ENCODE measurements around the gene NRL. TPM values are rescaled to one million over a fixed set of nuclear protein-coding genes. Genes with fewer than 3 reads are reported as not detected.

The NRL gene
- total and polyA plus RNA-seq, 2 donors (not counting 3 experiments of a cell fraction or from before 2014, with no cell fraction given): 0.71 to 1.1 TPM

- no peaks in the 10 kb centered on the region for H3K9me1 ChIP-seq (replicated peaks; ENCODE audit: control insufficient read depth, extremely low read depth, insufficient read depth, low read length)
- ChIA-PET CTCF (interaction anchor here (9.6 to 11.7 kb wide), 2 partner anchors 10 to 43 kb away, joined by 126 to 420 read pairs; no protein-coding TSS in a partner anchor), POLR2A (no interaction called here)
- no peak for DNase-seq (ENCODE audit: low read depth, low spot score)
- H3K4me1 ChIP-seq (ENCODE audit: control insufficient read depth, extremely low read depth, insufficient read depth, low read length): peaks cover 9% of the 10 kb centered on the region
- H3K27me3 ChIP-seq (ENCODE audit: control insufficient read depth in 2 of 2, insufficient read depth in 2 of 2, low read length in 2 of 2): no peaks in the 10 kb centered on the region
- H3K4me2 ChIP-seq (ENCODE audit: insufficient read depth, low read length): no peak overlapping the region
- no peaks in the 10 kb centered on the region for H4K20me1 ChIP-seq (replicated peaks; ENCODE audit: control insufficient read depth, extremely low read depth, insufficient read depth, low read length)
- no peaks in the 10 kb centered on the region for H3K9me3 ChIP-seq (replicated peaks; ENCODE audit: control insufficient read depth, insufficient read depth, low read length)
- H3K36me3 ChIP-seq (ENCODE audit: control insufficient read depth in 2 of 2, extremely low read depth in 1 of 2, insufficient read depth in 2 of 2, low read length in 2 of 2): peaks cover 0 to 2% of the 10 kb centered on the region in 2 experiments
- dilution Hi-C loops (cut with MboI; ENCODE audit: extremely low pct_ligation_motif_present, low sequenced_read_pairs) (no loop called here), intact Hi-C loops (cut with micrococcal nuclease) (no loop called here)
- no peak for TF ChIP-seq GATA2 (IDR thresholded peaks at IDR 0.05; ENCODE audit: insufficient read depth, insufficient read length, low read depth, low read length)
- H3K9ac ChIP-seq (replicated peaks; ENCODE audit: extremely low read depth, insufficient read depth, low read length): no peak overlapping the region
- FAIRE-seq: no peak
- peaks cover 4% of the 10 kb centered on the region for H3K79me2 ChIP-seq (ENCODE audit: control insufficient read depth, insufficient read depth, low read length)
- H2AFZ ChIP-seq (ENCODE audit: low read depth, low read length): no peak overlapping the region
- BruUV-seq (replicated peaks): no TSS peak
- H3K27ac ChIP-seq (ENCODE audit: insufficient read depth, low read depth, low read length): no peak overlapping the region
- no peak overlapping the region for H3K4me3 ChIP-seq (replicated peaks in 1 of 3; ENCODE audit: insufficient read depth in 1 of 3, low read depth in 1 of 3, low read length in 3 of 3)
These were observed 15.6 kb downstream of the NRL start for GRCh38 chr14:24098927-24099813.

GRCh38 chr14:24098229-24098926 is 16.4 kb downstream of the NRL start:
- dilution Hi-C loops (cut with MboI; ENCODE audit: extremely low pct_ligation_motif_present, low sequenced_read_pairs): no loop called here
- H3K36me3 ChIP-seq (ENCODE audit: control insufficient read depth in 2 of 2, extremely low read depth in 1 of 2, insufficient read depth in 2 of 2, low read length in 2 of 2): peaks cover 0 to 2% of the 10 kb centered on the region in 2 experiments
- DNase-seq (ENCODE audit: low read depth, low spot score): no peak
- peaks cover 9% of the 10 kb centered on the region for H3K4me1 ChIP-seq (ENCODE audit: control insufficient read depth, extremely low read depth, insufficient read depth, low read length)
- H3K27me3 ChIP-seq (ENCODE audit: control insufficient read depth in 2 of 2, insufficient read depth in 2 of 2, low read length in 2 of 2): no peaks in the 10 kb centered on the region
- BruUV-seq (replicated peaks): no TSS peak
- TF ChIP-seq MYC (IDR thresholded peaks at IDR 0.05; ENCODE audit: low read depth, low read length) (no peak), FOS (IDR thresholded peaks at IDR 0.05; ENCODE audit: borderline replicate concordance, insufficient read depth, low read length) (no peak), CTCF (IDR thresholded peaks at IDR 0.05; ENCODE audit: extremely low read depth in 1 of 2, insufficient read depth in 1 of 2, low read depth in 1 of 2, low read length in 2 of 2) (no peak), JUN (IDR thresholded peaks at IDR 0.05; ENCODE audit: borderline replicate concordance, insufficient read depth, insufficient read length, low read depth) (no peak), POLR2A (IDR thresholded peaks at IDR 0.05; ENCODE audit: low read depth, low read length) (no peak), EZH2 (IDR thresholded peaks at IDR 0.05; ENCODE audit: borderline replicate concordance, low read depth, low read length, severe bottlenecking) (no peak), POLR2AphosphoS5 (IDR thresholded peaks at IDR 0.05; ENCODE audit: insufficient read depth, low read depth, low read length) (no peak), GATA2 (IDR thresholded peaks at IDR 0.05; ENCODE audit: insufficient read depth, insufficient read length, low read depth, low read length) (no peak)
- TF ChIP-seq, protein P1, sequence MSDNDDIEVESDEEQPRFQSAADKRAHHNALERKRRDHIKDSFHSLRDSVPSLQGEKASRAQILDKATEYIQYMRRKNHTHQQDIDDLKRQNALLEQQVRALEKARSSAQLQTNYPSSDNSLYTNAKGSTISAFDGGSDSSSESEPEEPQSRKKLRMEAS (IDR thresholded peaks at IDR 0.05; ENCODE audit: insufficient read depth, insufficient read length): no peak
- intact Hi-C loops (cut with micrococcal nuclease): no loop called here
- no peaks in the 10 kb centered on the region for H3K9me3 ChIP-seq (replicated peaks; ENCODE audit: control insufficient read depth, insufficient read depth, low read length)
- no peak overlapping the region for H2AFZ ChIP-seq (ENCODE audit: low read depth, low read length)
- H3K4me2 ChIP-seq (ENCODE audit: insufficient read depth, low read length): no peak overlapping the region
- no peaks in the 10 kb centered on the region for H3K9me1 ChIP-seq (replicated peaks; ENCODE audit: control insufficient read depth, extremely low read depth, insufficient read depth, low read length)
- H3K9ac ChIP-seq (replicated peaks; ENCODE audit: extremely low read depth, insufficient read depth, low read length): no peak overlapping the region
- no peak for FAIRE-seq
- CTCF ChIA-PET: interaction anchor here (0.8 to 9.6 kb wide), 4 partner anchors 8 to 40 kb away, joined by 3 to 126 read pairs (median 6); no protein-coding TSS in a partner anchor
- H4K20me1 ChIP-seq (replicated peaks; ENCODE audit: control insufficient read depth, extremely low read depth, insufficient read depth, low read length): no peaks in the 10 kb centered on the region
- POLR2A ChIA-PET: no interaction called here
- H3K27ac ChIP-seq (ENCODE audit: insufficient read depth, low read depth, low read length): no peak overlapping the region
- peaks cover 4% of the 10 kb centered on the region for H3K79me2 ChIP-seq (ENCODE audit: control insufficient read depth, insufficient read depth, low read length)
- H3K4me3 ChIP-seq (replicated peaks in 1 of 3; ENCODE audit: insufficient read depth in 1 of 3, low read depth in 1 of 3, low read length in 3 of 3): no peak overlapping the region

Measured in endothelial cell of umbilical vein (primary cell).